C4-2B (cell line): Measurements from ENCODE around the gene EHBP1L1.

Experiments used
- H3K27ac ChIP-seq: fragments of 450-650 bp; 2 replicates; pipeline ENCODE4 v1.5.1; 2017
- CTCF ChIP-seq: fragments of 450-650 bp; conservative IDR thresholded peaks from 2 replicates; pipeline ENCODE4 v1.5.1; 2017; ENCODE audit warnings: mild to moderate bottlenecking
- ZFX ChIP-seq: fragments of 450-650 bp; IDR thresholded peaks from 2 replicates; pipeline ENCODE4 v1.6.1; 2017

The EHBP1L1 gene

GRCh38 chr11:65617990-65618751 lies 42.3 kb downstream of the EHBP1L1 start:
- no peak overlapping the region for H3K27ac ChIP-seq
- TF ChIP-seq ZFX (no peak), CTCF (no peak)

- no peak overlapping the region for H3K27ac ChIP-seq
- TF ChIP-seq ZFX (no peak), CTCF (no peak)
These were observed 42.9 kb downstream of the EHBP1L1 start for GRCh38 chr11:65618763-65619162.

GRCh38 chr11:65619281-65619928 lies 43.6 kb downstream of the EHBP1L1 start:
- no peak for TF ChIP-seq CTCF
- TF ChIP-seq ZFX = no peak

GRCh38 chr11:65620666-65621065 lies 44.8 kb downstream of the EHBP1L1 start:
- no peak for TF ChIP-seq CTCF
- TF ChIP-seq ZFX = no peak
- no peak overlapping the region for H3K27ac ChIP-seq

More at GRCh38 chr11:65619281-65619928, 43.6 kb downstream of the EHBP1L1 start:
- H3K27ac ChIP-seq = no peak overlapping the region

- no peak overlapping the region for H3K27ac ChIP-seq
- TF ChIP-seq ZFX (no peak), CTCF (no peak)
These were observed 45.6 kb downstream of the EHBP1L1 start for GRCh38 chr11:65621460-65621859.

- H3K27ac ChIP-seq = no peak overlapping the region
- TF ChIP-seq ZFX (no peak), CTCF (no peak)
These were observed 46.2 kb downstream of the EHBP1L1 start for GRCh38 chr11:65622011-65622410.

- no peak overlapping the region for H3K27ac ChIP-seq
- TF ChIP-seq CTCF (no peak), ZFX (no peak)
These were observed 47.3 kb downstream of the EHBP1L1 start for GRCh38 chr11:65623177-65623576.
